ENCODE data around the gene ITGA7.

DNA sequence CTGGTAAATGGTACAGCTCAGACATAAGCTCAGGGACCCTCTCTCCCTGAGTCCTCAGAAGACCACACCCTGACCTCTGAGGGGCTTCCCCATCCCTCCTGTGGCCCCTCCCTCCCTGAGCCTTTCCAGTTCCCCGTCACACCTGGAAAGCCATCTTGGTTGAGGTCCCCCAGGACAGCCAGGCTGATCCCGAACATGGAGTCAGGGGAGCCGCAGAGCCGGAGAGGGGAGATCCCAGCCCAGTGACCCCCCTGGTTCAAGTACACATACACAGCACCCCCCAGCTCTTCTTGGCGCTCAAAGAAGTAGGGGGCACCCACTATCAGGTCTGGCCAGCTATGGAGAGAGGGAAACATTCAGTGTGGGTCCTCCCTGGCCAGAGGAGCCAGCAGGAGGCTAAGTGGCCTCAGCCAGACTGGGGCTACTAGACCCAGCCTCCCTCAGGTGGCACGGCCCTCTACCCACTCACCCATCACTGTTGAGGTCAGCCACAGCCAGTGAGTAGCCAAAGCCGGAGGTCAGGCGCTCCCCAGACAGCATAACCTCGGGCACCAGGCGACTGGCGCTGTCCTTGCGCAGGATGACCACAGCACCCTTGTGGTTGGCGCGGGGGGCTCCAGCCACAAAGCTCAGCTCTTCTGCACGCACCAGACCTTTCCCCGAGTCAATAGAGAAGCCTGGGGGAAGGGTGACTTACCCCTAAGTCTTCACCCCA is 9.3 kb downstream of the ITGA7 start:
- TF ChIP-seq, protein P1, sequence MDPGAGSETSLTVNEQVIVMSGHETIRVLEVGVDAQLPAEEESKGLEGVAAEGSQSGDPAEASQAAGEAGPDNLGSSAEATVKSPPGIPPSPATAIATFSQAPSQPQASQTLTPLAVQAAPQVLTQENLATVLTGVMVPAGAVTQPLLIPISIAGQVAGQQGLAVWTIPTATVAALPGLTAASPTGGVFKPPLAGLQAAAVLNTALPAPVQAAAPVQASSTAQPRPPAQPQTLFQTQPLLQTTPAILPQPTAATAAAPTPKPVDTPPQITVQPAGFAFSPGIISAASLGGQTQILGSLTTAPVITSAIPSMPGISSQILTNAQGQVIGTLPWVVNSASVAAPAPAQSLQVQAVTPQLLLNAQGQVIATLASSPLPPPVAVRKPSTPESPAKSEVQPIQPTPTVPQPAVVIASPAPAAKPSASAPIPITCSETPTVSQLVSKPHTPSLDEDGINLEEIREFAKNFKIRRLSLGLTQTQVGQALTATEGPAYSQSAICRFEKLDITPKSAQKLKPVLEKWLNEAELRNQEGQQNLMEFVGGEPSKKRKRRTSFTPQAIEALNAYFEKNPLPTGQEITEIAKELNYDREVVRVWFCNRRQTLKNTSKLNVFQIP (CRISPR knock-in tag; IDR thresholded peaks at IDR 0.05; ENCODE audit: borderline replicate concordance, low read depth) = no peak
- TF ChIP-seq, protein P2, sequence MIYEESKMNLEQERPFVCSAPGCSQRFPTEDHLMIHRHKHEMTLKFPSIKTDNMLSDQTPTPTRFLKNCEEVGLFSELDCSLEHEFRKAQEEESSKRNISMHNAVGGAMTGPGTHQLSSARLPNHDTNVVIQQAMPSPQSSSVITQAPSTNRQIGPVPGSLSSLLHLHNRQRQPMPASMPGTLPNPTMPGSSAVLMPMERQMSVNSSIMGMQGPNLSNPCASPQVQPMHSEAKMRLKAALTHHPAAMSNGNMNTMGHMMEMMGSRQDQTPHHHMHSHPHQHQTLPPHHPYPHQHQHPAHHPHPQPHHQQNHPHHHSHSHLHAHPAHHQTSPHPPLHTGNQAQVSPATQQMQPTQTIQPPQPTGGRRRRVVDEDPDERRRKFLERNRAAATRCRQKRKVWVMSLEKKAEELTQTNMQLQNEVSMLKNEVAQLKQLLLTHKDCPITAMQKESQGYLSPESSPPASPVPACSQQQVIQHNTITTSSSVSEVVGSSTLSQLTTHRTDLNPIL (CRISPR knock-in tag; IDR thresholded peaks at IDR 0.05; ENCODE audit: low read depth) = no peak
- TF ChIP-seq TOX (CRISPR knock-in tag; IDR thresholded peaks at IDR 0.05; ENCODE audit: borderline replicate concordance) (no peak), OSR1 (CRISPR knock-in tag; IDR thresholded peaks at IDR 0.05) (no peak), ESRRG (CRISPR knock-in tag; IDR thresholded peaks at IDR 0.05) (no peak), ARNTL (CRISPR knock-in tag; IDR thresholded peaks at IDR 0.05; ENCODE audit: borderline replicate concordance, low read depth) (no peak), ZFP30 (CRISPR knock-in tag; IDR thresholded peaks at IDR 0.05) (no peak), ZFP3 (CRISPR knock-in tag; IDR thresholded peaks at IDR 0.05) (no peak), SNAI2 (CRISPR knock-in tag; IDR thresholded peaks at IDR 0.05) (no peak)

Measured in SK-N-SH treated with all-trans-retinoic acid at 6 μM for 48 hours (cell line).